Activated CD4-positive, alpha-beta T cell treated with anti-CD3 and anti-CD28 coated beads, Interleukin-2, amount 50 U/mL, for 1 hour (primary cell): ENCODE results near the gene TXNDC16.
"Not testable (repeated sequence)": the region's sequence is repeated elsewhere in the genome, so short reads cannot be mapped to it uniquely, and the experiment has no call there.

Experiments used
- DNase-seq: peaks from one replicate; pipeline ENCODE4 v3.0.0-alpha.2; 2020

TXNDC16 gene

DNA sequence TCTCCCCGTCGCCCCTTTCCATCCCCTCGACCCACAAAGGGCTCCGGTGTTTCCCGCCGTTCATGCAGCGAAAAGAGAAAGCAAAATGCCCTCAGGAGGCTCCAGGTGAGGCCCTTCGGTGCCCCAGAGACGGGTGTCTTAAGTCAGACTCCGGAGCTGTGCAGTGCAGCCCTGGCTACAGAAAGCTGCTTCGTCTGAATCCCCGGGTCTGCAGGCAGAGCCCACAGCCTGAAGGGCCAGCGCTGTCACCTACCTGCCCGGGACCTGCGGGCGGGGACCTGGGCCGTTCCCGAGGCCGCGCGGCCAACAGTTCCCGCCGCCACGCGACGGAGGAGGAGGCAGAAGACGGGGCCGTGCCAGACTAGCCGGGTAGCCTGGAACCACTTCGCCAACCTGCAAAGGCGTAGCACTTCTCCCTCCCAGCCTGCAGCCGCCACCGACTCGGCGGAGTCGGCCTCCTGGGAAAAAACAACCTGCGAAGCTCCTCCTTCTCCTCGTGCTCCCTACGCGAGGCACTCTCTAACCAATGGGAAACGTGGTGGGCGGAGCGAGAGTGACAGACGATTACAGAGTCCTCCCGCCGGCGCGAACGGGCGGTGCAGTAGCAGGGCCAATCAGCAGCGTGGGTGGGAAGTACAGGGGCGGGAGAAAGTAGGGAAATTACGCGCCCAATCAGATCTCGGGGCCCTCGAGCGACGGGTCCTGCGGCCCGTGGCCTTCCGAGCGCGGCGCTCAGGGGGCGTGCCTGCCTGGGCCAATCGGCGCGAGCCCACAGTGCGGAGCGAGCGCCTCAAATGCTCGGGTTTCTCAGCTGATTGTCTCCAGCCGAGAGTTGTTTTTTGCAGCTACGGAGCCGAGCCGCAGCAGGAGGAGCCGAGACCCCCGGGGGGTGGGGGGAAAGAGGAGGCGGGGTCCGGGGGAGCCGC lies at the start of gene TXNDC16, which contains the start of gene GPR137C:
Gene TXNDC16 (minus strand): TSS at position 443 of the 926 bp plus-strand sequence. CDS start 8,948 bp downstream, outside the sequence.
Gene GPR137C (plus strand): TSS at position 774 of the 926 bp plus-strand sequence. CDS start 312 bp downstream, outside the sequence.
- DNase-seq = peak; percentile 99

GRCh38 chr14:52599974-52600373 lies 47.7 kb upstream of the TXNDC16 start:
- no peak for DNase-seq

DNA sequence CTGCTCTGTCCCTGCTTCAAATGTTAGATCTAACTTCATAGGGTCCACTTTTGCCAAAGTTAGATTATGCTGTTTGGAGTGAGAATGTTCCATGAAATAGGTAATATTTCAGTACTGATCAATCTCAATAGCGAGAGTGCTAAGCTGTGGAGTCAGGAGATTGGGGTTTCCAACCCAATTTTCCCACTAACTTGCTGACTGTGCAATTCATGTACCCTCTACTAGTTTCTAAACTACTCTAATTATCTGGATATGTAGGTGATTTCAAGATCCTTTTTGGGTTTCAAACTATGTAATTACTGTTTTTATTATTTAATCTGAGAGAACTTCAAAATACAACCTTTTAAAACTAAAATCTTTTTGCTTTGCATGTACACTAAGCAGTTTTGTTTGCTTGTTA lies 46.3 kb upstream of the TXNDC16 start:
- DNase-seq = no peak

DNA sequence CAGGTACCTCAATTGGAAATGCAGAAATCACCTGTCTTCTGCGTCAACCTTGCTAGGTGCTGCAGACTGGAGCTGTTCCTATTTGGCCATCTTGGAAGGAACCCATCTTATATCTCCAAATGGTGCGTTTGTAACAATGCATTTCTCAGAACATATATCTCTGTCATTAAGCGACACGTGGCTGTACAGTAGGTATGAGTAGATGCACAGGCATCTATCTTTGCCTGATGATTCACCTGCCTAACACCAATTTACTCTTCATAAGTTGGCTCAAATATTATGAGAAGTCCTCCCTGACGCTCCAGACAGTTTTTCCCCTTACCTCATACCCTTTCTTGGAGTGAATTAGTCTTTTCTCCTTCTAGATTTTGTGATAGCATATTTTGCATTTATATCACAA lies 44.6 kb upstream of the TXNDC16 start:
- no peak for DNase-seq

- DNase-seq = no peak
Measured at GRCh38 chr14:52596320-52596719, 44.0 kb upstream of the TXNDC16 start.

- no peak for DNase-seq
Measured at GRCh38 chr14:52590318-52590717, 38.0 kb upstream of the TXNDC16 start.

DNA sequence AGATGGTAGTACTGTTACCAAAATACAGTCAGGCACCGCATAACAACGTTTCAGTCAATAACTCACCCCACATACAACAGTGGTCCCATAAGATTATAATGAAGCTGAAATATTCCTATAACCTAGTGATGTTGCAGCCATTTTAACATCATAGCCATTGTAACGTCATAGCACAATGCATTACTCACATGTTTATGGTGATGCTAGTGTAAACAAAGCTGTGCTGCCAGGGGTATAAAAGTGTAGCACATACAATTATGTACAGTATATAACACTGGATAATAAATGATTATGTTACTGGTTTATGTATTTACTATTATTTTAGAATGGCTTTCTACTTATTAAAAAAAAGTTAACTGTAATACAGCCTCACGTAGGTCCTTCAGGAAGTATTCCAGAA lies 37.3 kb upstream of the TXNDC16 start:
- DNase-seq = no peak

DNA sequence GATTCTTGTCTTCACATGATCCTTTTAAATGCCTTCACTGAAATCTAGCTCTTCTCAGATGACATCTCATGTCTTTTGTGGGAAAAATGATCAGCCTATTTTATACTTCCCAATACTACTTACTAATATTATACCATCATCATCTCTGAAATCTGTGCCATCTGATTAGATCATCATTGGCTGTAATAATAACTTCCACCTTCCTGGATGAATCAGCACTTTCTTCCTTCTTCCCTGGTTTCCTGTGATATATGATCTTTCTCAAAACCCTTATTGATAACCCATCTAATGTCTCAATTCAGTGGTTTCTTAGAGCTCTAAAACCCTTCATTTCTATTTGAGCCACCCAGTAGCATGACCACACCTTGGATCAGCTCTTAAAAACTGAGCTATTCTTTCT lies 31.2 kb upstream of the TXNDC16 start:
- no peak for DNase-seq

- DNase-seq = no peak
Measured at GRCh38 chr14:52575858-52576257, 23.6 kb upstream of the TXNDC16 start.

GRCh38 chr14:52568454-52568853 lies 16.1 kb upstream of the TXNDC16 start:
- DNase-seq = not testable (repeated sequence)

DNA sequence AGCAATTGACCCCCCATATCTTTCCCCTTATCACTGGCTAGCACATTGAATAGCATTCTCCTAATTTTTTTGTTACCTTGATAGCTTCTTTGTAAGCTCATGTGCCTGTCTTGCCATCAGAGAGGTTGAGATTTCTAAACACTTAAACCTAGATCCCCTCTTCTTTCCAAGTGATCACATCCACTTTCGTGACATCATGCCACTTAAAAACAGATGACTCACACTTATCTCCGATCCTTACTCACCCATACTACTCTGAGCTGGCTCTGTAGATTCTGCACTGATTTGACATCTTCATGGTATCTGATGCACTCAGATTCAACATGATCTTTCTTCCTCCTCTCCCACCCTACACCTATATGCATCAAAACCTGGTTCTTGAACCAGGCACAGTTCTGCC lies 10.8 kb upstream of the TXNDC16 start:
- DNase-seq = no peak

DNA sequence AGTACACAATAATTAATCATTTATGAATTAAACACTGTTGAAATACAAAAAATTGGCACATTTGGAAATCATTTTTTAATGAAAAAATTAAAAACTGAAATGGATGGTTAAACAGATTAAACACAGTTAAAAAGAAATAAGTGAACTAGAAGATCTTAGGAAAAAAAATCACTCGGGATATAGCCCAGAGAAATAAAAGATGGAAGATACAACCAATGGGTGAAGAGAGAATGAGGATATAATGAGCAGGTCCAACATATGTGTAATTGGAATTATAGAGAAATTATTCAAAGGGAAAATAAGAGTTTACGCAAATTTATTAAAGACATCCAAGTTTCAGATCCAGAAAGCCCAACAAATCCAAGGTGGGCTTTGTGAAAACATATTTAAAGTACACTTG lies 6.4 kb upstream of the TXNDC16 start:
- no peak for DNase-seq

- DNase-seq = peak; percentile 85
Measured at GRCh38 chr14:52553671-52554575, 1.6 kb upstream of the TXNDC16 start.

DNA sequence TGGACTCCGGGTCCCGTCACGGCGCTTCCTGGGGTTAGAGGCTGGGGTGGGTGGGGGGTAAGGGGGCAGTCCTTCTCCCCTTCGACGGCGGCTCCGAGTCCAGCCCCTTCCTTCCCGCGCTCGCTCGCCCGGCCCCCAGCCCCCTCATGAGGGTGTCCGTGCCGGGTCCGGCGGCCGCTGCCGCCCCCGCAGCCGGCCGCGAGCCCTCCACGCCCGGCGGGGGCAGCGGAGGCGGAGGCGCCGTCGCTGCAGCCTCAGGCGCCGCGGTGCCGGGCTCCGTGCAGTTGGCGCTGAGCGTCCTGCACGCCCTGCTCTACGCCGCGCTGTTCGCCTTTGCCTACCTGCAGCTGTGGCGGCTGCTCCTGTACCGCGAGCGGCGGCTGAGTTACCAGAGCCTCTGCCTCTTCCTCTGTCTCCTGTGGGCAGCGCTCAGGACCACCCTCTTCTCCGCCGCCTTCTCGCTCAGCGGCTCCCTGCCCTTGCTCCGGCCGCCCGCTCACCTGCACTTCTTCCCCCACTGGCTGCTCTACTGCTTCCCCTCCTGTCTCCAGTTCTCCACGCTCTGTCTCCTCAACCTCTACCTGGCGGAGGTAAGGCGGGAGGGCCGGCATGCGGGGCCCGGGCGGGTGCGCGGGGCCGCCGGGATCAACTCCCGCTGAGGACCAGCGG lies 831 bp upstream of the TXNDC16 start:
- DNase-seq = peak; percentile 42

DNA sequence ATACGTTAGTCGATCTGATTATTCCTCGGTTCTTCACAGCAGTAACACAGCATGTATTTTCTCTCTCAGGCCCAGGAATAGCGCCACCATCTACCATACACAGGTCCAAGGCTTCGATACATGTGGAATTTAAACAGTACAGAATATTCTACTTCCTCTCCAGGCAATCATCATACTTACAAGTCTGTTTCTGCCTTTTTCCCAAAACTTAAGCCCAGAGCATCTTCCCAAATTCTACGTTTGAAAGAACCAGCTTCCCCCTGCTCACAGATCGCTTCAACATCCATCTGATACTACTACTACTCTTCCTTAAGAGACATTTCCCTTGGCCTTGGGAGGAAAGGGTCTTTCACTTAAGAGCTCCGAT lies 626 bp downstream of the TXNDC16 start:
- DNase-seq = no peak

- DNase-seq = no peak
Measured at GRCh38 chr14:52551205-52551604, 1.1 kb downstream of the TXNDC16 start.

DNA sequence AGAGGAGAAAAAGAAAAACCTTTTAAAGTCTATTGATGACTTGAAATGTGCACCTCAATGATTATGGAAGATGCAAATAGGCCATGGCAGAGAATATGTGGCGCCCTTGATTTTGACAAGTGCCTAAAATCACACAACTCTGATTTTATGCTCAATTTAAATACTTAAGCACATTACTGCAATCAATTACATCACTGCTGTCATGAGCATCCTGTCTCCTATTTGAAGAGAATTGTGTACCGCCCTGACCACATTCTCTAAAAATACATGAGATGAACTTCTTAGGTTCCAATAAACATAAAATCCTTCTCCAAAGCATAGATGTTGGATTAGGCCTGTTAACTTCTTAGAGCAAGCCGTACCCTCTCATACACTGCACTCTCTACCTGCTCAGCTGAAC lies 1.6 kb downstream of the TXNDC16 start:
- no peak for DNase-seq

GRCh38 chr14:52547526-52547925 lies 4.8 kb downstream of the TXNDC16 start:
- DNase-seq = no peak

DNA sequence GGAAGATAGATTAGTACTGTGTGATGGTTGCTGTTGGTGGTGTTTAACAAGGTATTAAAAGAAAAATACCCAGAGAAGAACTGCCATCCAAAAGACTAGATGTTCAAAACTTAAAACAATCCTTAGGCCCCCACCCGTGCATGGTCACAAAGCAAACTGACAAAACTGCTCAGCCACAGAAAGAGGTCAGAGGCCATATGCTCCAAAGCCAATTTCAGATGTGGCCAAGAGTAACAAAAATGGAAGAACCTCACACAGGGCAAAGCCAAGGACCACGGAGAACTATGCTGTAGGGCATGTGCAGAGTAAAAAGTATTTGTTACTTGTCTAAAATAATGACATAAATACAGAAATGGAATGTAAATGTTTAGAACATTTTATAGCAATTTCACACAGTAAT lies 5.3 kb downstream of the TXNDC16 start:
- DNase-seq = no peak

GRCh38 chr14:52546318-52546670 lies 6.0 kb downstream of the TXNDC16 start:
- DNase-seq = no peak

- no peak for DNase-seq
Measured at GRCh38 chr14:52545584-52546317, 6.6 kb downstream of the TXNDC16 start.

DNA sequence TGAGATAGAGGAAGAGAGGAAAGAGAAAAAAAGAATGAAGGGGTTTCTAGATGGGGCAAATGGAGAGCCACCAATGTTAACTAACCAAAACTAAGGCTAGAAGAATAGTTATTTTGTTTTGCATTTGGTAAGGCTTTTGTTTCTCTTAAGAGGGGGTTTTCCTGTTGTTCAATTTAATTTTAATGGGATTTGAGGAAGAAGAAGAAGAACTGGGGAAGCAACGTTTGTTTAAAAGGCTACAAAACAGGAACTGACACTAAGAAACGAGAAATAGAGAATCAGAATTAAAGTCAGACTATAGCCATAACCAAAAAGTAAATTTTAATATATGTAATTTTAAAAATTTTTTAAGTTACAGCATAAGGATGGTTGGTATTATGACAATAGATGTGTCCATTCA lies 13.7 kb downstream of the TXNDC16 start:
- no peak for DNase-seq
